Liver (tissue), 9 donors: ENCODE results near the gene NTN1. TPM values are rescaled to one million over a fixed set of nuclear protein-coding genes. Genes with fewer than 3 reads are reported as not detected.

Experiments used
- DNase-seq: peaks from one replicate; pipeline ENCODE4 v3.0.0-alpha.2; 2017; ENCODE audit warnings: low spot score
- H3K27ac ChIP-seq, 2 donors: one replicate each; pipeline ENCODE4 v1.7.0; 2013; ENCODE audit warnings: inconsistent platforms in 2 of 2, low read length in 2 of 2, control low read depth in 1 of 2, low read depth in 1 of 2, mild to moderate bottlenecking in 1 of 2
- H3K27me3 ChIP-seq, 4 donors: one replicate each; pipeline versions ENCODE4 v1.6.1 to v1.7.0; 2013; ENCODE audit warnings: low read length in 3 of 4, inconsistent platforms in 1 of 4, mild to moderate bottlenecking in 1 of 4, moderate library complexity in 1 of 4; ENCODE audit not compliant: control insufficient read depth in 4 of 4, insufficient read depth in 4 of 4
- H3K36me3 ChIP-seq, 4 donors: one replicate each; pipeline versions ENCODE4 v1.6.1 to v1.7.0; 2013; ENCODE audit warnings: low read length in 3 of 4, mild to moderate bottlenecking in 3 of 4, low read depth in 1 of 4, moderate library complexity in 1 of 4; ENCODE audit not compliant: control insufficient read depth in 4 of 4, insufficient read depth in 3 of 4
- H3K4me1 ChIP-seq, 4 donors: one replicate each; pipeline versions ENCODE4 v1.6.1 to v1.7.0; 2013; ENCODE audit warnings: low read length in 3 of 4, mild to moderate bottlenecking in 3 of 4, moderate library complexity in 1 of 4; ENCODE audit not compliant: control insufficient read depth in 4 of 4, insufficient read depth in 4 of 4
- H3K4me3 ChIP-seq, 3 donors: one replicate each; pipeline versions ENCODE4 v1.6.1 to v1.7.0; 2013; ENCODE audit warnings: low read length in 3 of 3, control low read depth in 1 of 3, low read depth in 1 of 3, mild to moderate bottlenecking in 1 of 3
- H3K9ac ChIP-seq, 2 donors: one replicate each; pipeline ENCODE4 v1.7.0; 2013; ENCODE audit warnings: low read length in 2 of 2, mild to moderate bottlenecking in 2 of 2, moderate library complexity in 2 of 2, control low read depth in 1 of 2, low read depth in 1 of 2
- H3K9me3 ChIP-seq, 4 donors: one replicate each; pipeline versions ENCODE4 v1.6.1 to v1.7.0; 2013; ENCODE audit warnings: low read length in 3 of 4; ENCODE audit not compliant: control insufficient read depth in 4 of 4
- CTCF ChIP-seq: fragments of 150-350 bp; IDR thresholded peaks from 2 replicates; pipeline ENCODE4 v1.5.1; 2017; ENCODE audit warnings: improper control_type of control experiment, low read depth, low read length; ENCODE audit not compliant: missing input control
- EGR1 ChIP-seq, 2 donors: IDR thresholded peaks; 2 replicates each; pipeline ENCODE4 v1.6.1; 2016 to 2018; ENCODE audit warnings: antibody characterized with exemption in 2 of 2, low read depth in 2 of 2
- FOXA1 ChIP-seq: IDR thresholded peaks from 2 replicates; pipeline ENCODE4 v1.6.1; 2016; ENCODE audit warnings: antibody characterized with exemption
- FOXA2 ChIP-seq: IDR thresholded peaks from 2 replicates; pipeline ENCODE4 v1.6.1; 2016; ENCODE audit warnings: antibody characterized with exemption
- GABPA ChIP-seq, 2 donors: IDR thresholded peaks in 1 of 2; conservative IDR thresholded peaks in 1 of 2; 2 replicates each; pipeline ENCODE4 v1.6.1; 2016; ENCODE audit warnings: antibody characterized with exemption in 2 of 2, mild to moderate bottlenecking in 1 of 2, moderate library complexity in 1 of 2
- HNF4A ChIP-seq, 2 donors: conservative IDR thresholded peaks; 2 replicates each; pipeline ENCODE4 v1.6.1; 2016; ENCODE audit warnings: antibody characterized with exemption in 2 of 2, mild to moderate bottlenecking in 2 of 2
- JUND ChIP-seq, 2 donors: IDR thresholded peaks; 2 replicates each; pipeline ENCODE4 v1.6.1; 2016; ENCODE audit warnings: antibody characterized with exemption in 2 of 2
- MAX ChIP-seq: IDR thresholded peaks from 2 replicates; pipeline ENCODE4 v1.6.1; 2016; ENCODE audit warnings: antibody characterized with exemption
- NR2F2 ChIP-seq: IDR thresholded peaks from 2 replicates; pipeline ENCODE4 v1.6.1; 2016; ENCODE audit warnings: antibody characterized with exemption
- RAD21 ChIP-seq, 2 donors: IDR thresholded peaks; 2 replicates each; pipeline ENCODE4 v1.6.1; 2016; ENCODE audit warnings: antibody characterized with exemption in 2 of 2, mild to moderate bottlenecking in 2 of 2
- REST ChIP-seq: IDR thresholded peaks from 2 replicates; pipeline ENCODE4 v1.6.1; 2016; ENCODE audit warnings: antibody characterized with exemption, mild to moderate bottlenecking
- RXRA ChIP-seq, 2 donors: IDR thresholded peaks; 2 replicates each; pipeline ENCODE4 v1.6.1; 2017 to 2018; ENCODE audit warnings: antibody characterized with exemption in 2 of 2, mild to moderate bottlenecking in 1 of 2
- SP1 ChIP-seq: IDR thresholded peaks from 2 replicates; pipeline ENCODE4 v1.6.1; 2018; ENCODE audit warnings: antibody characterized with exemption, mild to moderate bottlenecking
- TAF1 ChIP-seq: conservative IDR thresholded peaks from 2 replicates; pipeline ENCODE4 v1.6.1; 2016; ENCODE audit warnings: antibody characterized with exemption, mild to moderate bottlenecking
- YY1 ChIP-seq: IDR thresholded peaks from 2 replicates; pipeline ENCODE4 v1.6.1; 2016; ENCODE audit warnings: antibody characterized with exemption, mild to moderate bottlenecking
- ZBTB33 ChIP-seq: IDR thresholded peaks from 2 replicates; pipeline ENCODE4 v1.6.1; 2016; ENCODE audit warnings: antibody characterized with exemption
- WGBS: extraction: QIAGEN DNeasy Blood & Tissue Kit; methylation state at CpG from one replicate; pipeline ENCODE4 v1.1.7; 2013; 5-methylcytosine and 5-hydroxymethylcytosine counted together
- polyA plus RNA-seq, 2 donors: library from polyadenylated mRNA; stranded (reverse) in 1 of 2; unstranded in 1 of 2; fragments of 200-250 nt in 1 of 2; fragments of >200 nt in 1 of 2; fragmentation: Nextera tagmentation in 1 of 2; extraction: Ambion mirVana in 1 of 2; gene quantifications; one replicate each; pipeline versions ENCODE4 v1.2.1 to v1.2.3, GENCODE V29; 2013 to 2015
- total RNA-seq, 2 donors: library from RNA; depleted of rRNA; stranded (reverse); fragments of >200 nt; gene quantifications; one replicate each; pipeline ENCODE4 v1.2.3, GENCODE V29; 2014
- TF ChIP-seq, protein P1 (sequence below): IDR thresholded peaks from 2 replicates; pipeline ENCODE4 v1.6.1; 2016; ENCODE audit warnings: antibody characterized with exemption
- donor health status: healthy.
- donor health status: healthy.
- donor health status: healthy.
- donor health status: healthy.
- donor health status: healthy.

Gene NTN1
- total and polyA plus RNA-seq, 4 donors = 0.14 to 8.7 (median 4.3) TPM

- TF ChIP-seq CTCF = no peak
- no peak for TF ChIP-seq JUND (IDR thresholded peaks at IDR 0.05)
- no peak for TF ChIP-seq YY1
- no peak for TF ChIP-seq FOXA1
These were observed 249.6 kb downstream of the NTN1 start (continued) for GRCh38 chr17:9270921-9271320.

DNA sequence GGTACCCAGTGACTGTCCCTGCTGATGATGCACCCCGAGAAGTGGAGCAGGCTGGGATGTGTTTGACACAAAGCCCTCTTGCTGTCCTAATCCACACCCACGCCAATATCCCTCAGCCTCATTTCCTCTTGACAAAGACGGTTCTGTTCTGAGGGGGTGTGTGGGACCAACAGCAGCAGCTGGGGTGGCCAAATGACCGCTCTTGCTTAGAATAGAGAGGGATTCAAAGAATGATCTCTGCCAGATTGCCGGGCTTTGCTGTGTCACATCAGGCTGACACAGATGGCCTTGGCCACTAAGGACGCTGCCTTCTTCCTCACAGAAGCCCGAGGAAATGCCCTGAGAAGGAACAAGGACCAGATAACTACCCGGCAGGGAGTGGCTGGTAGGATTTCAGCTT is 250.7 kb downstream of the NTN1 start:
- TF ChIP-seq HNF4A (conservative IDR thresholded peaks at IDR 0.05) (no peak), RAD21 (IDR thresholded peaks at IDR 0.05) (no peak), CTCF (no peak), FOXA1 (no peak), ZBTB33 (no peak), NR2F2 (no peak), YY1 (no peak), SP1 (no peak), RXRA (IDR thresholded peaks at IDR 0.05) (no peak), TAF1 (no peak)
- TF ChIP-seq, protein P1, sequence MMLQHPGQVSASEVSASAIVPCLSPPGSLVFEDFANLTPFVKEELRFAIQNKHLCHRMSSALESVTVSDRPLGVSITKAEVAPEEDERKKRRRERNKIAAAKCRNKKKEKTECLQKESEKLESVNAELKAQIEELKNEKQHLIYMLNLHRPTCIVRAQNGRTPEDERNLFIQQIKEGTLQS = no peak
- 89% methylated on average over 8 of the region's 8 CpGs for WGBS
- no peaks in the 10 kb centered on the region for H3K27me3 ChIP-seq
- no peak for DNase-seq
- H3K4me1 ChIP-seq = no peaks in the 10 kb centered on the region
- no peak overlapping the region for H3K27ac ChIP-seq
- H3K9me3 ChIP-seq = no peaks in the 10 kb centered on the region
- H3K9ac ChIP-seq = no peak overlapping the region
- no peaks in the 10 kb centered on the region for H3K36me3 ChIP-seq
- H3K4me3 ChIP-seq = no peak overlapping the region

DNA sequence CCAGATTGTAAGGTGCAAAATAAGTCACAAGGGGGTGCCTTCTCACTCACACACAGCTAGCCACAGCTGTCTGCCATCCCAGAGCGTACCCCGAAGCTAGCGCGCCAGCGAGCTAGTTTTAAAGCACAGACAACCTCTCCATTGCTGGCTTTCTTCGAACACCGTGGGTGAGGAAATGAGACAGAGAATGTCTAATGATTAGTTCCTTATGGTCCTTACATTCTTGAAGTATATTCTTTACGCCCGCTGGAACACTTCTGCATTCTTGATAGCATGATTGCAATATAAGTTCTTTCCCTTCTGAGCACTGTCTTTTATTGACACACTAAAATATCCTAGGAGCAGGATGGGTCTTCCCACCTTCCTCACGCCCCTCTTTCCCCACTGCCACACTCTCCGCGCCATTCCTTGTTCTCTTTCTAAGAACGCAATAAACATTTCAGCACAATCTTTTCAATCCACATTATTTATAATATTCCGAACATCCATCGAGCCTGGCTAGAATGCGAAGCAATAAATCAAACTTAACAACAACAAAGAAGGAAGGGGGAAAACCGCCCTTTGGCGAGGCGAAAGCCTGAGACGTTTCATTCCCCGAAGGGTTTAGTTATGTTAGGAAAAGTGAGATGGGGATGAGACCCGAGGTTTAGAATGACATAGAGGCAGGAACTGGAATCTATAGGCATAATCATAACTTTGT is 251.3 kb downstream of the NTN1 start:
- no peak for DNase-seq
- no peaks in the 10 kb centered on the region for H3K9me3 ChIP-seq
- 93% methylated on average over 22 of the region's 22 CpGs for WGBS
- no peaks in the 10 kb centered on the region for H3K36me3 ChIP-seq
- no peaks in the 10 kb centered on the region for H3K27me3 ChIP-seq
- no peak overlapping the region for H3K27ac ChIP-seq
- no peaks in the 10 kb centered on the region for H3K4me1 ChIP-seq
- no peak overlapping the region for H3K9ac ChIP-seq
- no peak overlapping the region for H3K4me3 ChIP-seq
- no peak for TF ChIP-seq YY1
- TF ChIP-seq TAF1 = no peak
- no peak for TF ChIP-seq FOXA2
- no peak for TF ChIP-seq FOXA1
- TF ChIP-seq EGR1 (IDR thresholded peaks at IDR 0.05; ENCODE audit: low read depth in 2 of 2) = no peak
- TF ChIP-seq RXRA (IDR thresholded peaks at IDR 0.05) = no peak
- no peak for TF ChIP-seq JUND (IDR thresholded peaks at IDR 0.05)
- no peak for TF ChIP-seq ZBTB33
- no peak for TF ChIP-seq SP1
- TF ChIP-seq HNF4A (conservative IDR thresholded peaks at IDR 0.05) = no peak
- no peak for TF ChIP-seq REST
- no peak for TF ChIP-seq MAX
- no peak for TF ChIP-seq GABPA (IDR thresholded peaks at IDR 0.05 in 1 of 2, conservative IDR thresholded peaks at IDR 0.05 in 1 of 2)
